ENCODE measurements around the gene ATP1A3. TPM values are rescaled to one million over a fixed set of nuclear protein-coding genes. Genes with fewer than 3 reads are reported as not detected.
A peak's percentile ranks its signal among the peaks of the same experiment; 100 is the strongest.
"Not testable (repeated sequence)": the region's sequence is repeated elsewhere in the genome, so short reads cannot be mapped to it uniquely, and the experiment has no call there.

Gene ATP1A3
- total RNA-seq, 4 donors from 2014 or later: 0.55 TPM; not detected in 3

DNA sequence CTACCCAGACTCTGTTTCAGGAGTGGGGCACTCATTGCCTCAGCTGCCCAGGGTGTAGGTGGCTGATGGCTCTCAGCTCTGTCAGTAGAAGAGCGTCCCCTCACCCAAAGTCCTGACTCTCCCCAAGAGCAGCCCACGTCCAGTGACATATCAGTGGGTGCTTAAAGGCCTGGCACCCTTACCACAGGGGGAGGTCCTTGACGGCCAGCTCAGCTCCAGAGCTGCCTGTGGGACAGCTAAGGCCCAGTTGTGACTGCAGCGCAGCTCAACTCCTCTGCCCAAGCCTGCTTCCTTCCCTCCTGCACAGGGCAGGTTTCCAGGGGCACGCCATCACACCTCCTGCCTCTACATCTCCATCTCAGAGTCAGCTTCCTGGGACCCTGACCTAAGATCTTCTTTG, 43.6 kb upstream of the ATP1A3 start:
- intact Hi-C loops (cut with DNase I; ENCODE audit: low total_unique reads): no loop called here
- TF ChIP-seq POLR2A (IDR thresholded peaks at IDR 0.05): no peak
- TF ChIP-seq, protein P1, sequence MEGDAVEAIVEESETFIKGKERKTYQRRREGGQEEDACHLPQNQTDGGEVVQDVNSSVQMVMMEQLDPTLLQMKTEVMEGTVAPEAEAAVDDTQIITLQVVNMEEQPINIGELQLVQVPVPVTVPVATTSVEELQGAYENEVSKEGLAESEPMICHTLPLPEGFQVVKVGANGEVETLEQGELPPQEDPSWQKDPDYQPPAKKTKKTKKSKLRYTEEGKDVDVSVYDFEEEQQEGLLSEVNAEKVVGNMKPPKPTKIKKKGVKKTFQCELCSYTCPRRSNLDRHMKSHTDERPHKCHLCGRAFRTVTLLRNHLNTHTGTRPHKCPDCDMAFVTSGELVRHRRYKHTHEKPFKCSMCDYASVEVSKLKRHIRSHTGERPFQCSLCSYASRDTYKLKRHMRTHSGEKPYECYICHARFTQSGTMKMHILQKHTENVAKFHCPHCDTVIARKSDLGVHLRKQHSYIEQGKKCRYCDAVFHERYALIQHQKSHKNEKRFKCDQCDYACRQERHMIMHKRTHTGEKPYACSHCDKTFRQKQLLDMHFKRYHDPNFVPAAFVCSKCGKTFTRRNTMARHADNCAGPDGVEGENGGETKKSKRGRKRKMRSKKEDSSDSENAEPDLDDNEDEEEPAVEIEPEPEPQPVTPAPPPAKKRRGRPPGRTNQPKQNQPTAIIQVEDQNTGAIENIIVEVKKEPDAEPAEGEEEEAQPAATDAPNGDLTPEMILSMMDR (IDR thresholded peaks at IDR 0.05): no peak
- Histone ChIP-seq H3K36me3 (no peaks in the 10 kb centered on the region), H3K4me3 (no peak overlapping the region), H3K27ac (no peak overlapping the region), H3K27me3 (no peaks in the 10 kb centered on the region), H3K4me1 (no peaks in the 10 kb centered on the region), H3K9me3 (no peaks in the 10 kb centered on the region)
- DNase-seq: no peak

DNA sequence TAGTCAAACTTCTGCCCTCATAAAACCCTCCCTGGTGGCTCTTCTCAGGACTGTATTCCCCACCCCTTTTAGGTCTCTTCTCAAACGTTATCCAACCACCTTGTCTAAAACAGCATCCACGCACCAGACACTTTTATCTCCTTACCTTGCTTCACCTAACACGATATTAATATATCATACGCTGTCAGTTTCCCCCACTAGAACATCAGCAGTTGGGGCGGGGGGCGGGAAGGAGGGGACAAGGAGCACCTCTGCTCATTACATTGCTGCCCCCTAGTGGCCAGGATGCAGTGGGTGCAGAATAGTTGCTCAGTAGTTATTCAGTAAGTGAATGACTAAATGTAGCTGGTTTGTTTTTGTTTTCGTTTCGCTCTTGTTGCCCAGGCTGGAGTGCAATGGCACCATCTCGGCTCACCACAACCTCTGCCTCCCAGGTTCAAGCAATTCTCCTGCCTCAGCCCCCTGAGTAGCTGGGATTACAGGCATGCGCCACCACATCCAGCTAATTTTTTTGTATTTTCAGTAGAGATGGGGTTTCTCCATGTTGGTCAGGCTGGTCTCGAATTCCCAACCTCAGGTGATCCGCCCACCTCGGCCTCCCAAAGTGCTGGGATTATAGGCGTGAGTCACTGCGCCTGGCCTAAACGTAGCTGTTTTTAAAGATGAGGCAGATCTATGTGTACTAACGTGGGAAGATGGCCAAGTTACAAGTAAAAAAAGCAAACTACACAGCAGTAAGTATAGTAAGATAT, 40.8 kb upstream of the ATP1A3 start:
- H3K4me1 ChIP-seq; intact Hi-C loops (cut with DNase I; ENCODE audit: low total_unique reads); H3K27me3 ChIP-seq; H3K9me3 ChIP-seq; H3K4me3 ChIP-seq; H3K27ac ChIP-seq; H3K36me3 ChIP-seq: not testable (repeated sequence)
- DNase-seq: peak in 1 of 2 donors; percentile 17
- TF ChIP-seq, protein P1 (IDR thresholded peaks at IDR 0.05): peak; percentile 46 to 63 (median 54)

DNA sequence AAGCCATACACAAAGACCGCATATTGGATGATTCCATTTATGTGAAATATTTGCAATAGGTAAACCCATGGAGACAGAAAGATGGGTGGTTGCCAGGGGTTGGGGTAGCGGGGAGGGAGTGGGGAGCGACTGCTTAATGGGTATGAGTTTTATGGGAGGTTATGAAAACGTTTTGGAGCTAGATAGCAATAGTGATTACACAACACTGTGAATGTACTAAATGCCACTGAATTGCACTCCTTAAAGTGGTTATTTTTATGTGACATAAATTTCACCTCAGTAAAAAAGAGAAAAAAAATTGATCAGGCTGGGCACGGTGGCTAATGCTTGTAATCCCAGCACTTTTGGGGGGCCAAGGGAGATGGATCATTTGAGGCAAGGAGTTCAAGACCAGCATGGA, 39.4 kb upstream of the ATP1A3 start:
- no peaks in the 10 kb centered on the region for H3K4me1 ChIP-seq
- intact Hi-C loops (cut with DNase I; ENCODE audit: low total_unique reads): no loop called here
- no peak overlapping the region for H3K4me3 ChIP-seq
- H3K36me3 ChIP-seq: no peaks in the 10 kb centered on the region
- H3K9me3 ChIP-seq: no peaks in the 10 kb centered on the region
- TF ChIP-seq POLR2A (IDR thresholded peaks at IDR 0.05): no peak
- TF ChIP-seq, protein P1 (IDR thresholded peaks at IDR 0.05): no peak
- DNase-seq: no peak
- no peak overlapping the region for H3K27ac ChIP-seq
- no peaks in the 10 kb centered on the region for H3K27me3 ChIP-seq

DNA sequence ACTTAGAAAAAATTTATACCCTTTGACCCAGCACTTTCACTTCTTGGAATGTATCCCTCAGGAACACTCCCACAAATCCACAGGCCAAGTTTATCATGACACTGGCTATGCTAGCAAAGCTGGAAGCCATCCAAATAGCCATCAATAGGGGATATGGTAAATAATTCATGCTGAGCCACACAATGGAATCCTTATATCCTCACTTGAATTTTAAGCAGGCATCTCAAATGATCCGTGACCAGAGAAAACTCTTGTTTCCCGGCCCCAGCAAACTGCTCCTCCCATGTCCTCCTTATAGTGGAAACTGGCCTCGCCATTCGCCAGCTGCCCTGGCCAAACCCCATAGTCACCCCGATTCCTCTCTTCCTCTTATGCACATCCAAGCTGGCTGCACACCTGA, 38.4 kb upstream of the ATP1A3 start:
- intact Hi-C loops (cut with DNase I; ENCODE audit: low total_unique reads): no loop called here
- no peak overlapping the region for H3K4me3 ChIP-seq
- no peak overlapping the region for H3K27ac ChIP-seq
- no peak for DNase-seq
- no peak for TF ChIP-seq POLR2A (IDR thresholded peaks at IDR 0.05)
- no peaks in the 10 kb centered on the region for H3K4me1 ChIP-seq
- no peaks in the 10 kb centered on the region for H3K36me3 ChIP-seq
- H3K27me3 ChIP-seq: no peaks in the 10 kb centered on the region
- no peaks in the 10 kb centered on the region for H3K9me3 ChIP-seq

DNA sequence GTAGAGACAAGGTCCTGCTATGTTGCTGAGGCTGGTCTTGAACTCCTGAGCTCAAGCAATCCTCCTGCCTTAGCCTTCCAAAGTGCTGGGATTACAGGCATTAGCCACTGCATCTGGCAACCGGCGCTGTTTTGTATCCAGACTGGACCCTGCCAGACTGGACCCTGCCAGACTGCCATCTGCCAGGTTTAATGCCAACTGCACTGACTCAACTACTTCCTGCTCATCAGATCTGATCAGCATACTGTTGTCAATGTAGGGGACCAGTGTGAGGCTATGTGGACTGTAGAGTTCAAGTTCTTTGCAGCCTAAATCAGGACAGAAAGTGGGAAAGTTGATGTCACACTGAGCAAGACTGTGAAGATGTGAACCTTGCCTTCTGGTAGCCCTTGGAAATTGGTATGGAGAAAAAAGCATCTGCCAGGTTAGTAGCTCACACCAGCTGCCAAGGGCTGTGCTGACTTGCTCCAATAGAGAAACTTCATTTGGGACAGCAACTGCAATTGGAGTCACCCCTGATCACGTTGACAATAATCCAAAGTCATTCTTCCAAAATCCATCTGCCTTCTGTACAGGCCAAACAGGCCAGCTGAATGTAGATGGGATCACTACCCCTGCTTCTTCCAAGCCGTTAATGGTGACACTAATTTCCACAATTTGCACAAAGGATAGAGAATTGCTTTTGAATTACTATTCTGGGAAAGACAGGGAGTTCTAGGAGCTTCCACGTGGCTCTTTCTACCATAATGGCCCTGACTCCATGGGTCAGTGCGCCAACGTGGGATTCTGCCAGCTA, 36.8 kb upstream of the ATP1A3 start:
- intact Hi-C loops (cut with DNase I; ENCODE audit: low total_unique reads): no loop called here
- no peaks in the 10 kb centered on the region for H3K36me3 ChIP-seq
- no peaks in the 10 kb centered on the region for H3K9me3 ChIP-seq
- H3K27ac ChIP-seq: no peak overlapping the region
- TF ChIP-seq, protein P1 (IDR thresholded peaks at IDR 0.05): no peak
- no peak for TF ChIP-seq POLR2A (IDR thresholded peaks at IDR 0.05)
- DNase-seq: no peak
- no peaks in the 10 kb centered on the region for H3K27me3 ChIP-seq
- H3K4me1 ChIP-seq: no peaks in the 10 kb centered on the region
- H3K4me3 ChIP-seq: no peak overlapping the region
